ENCODE results near the gene SRSF4. TPM values are rescaled to one million over a fixed set of nuclear protein-coding genes. Genes with fewer than 3 reads are reported as not detected.
"Not testable (repeated sequence)": the region's sequence is repeated elsewhere in the genome, so short reads cannot be mapped to it uniquely, and the experiment has no call there.

The SRSF4 gene
- total and polyA plus RNA-seq, 9 of the 15 experiments (the other 6 are each of a cell fraction or from before 2014, with no cell fraction given), result 15.9 to 132 (median 82.0) TPM

DNA sequence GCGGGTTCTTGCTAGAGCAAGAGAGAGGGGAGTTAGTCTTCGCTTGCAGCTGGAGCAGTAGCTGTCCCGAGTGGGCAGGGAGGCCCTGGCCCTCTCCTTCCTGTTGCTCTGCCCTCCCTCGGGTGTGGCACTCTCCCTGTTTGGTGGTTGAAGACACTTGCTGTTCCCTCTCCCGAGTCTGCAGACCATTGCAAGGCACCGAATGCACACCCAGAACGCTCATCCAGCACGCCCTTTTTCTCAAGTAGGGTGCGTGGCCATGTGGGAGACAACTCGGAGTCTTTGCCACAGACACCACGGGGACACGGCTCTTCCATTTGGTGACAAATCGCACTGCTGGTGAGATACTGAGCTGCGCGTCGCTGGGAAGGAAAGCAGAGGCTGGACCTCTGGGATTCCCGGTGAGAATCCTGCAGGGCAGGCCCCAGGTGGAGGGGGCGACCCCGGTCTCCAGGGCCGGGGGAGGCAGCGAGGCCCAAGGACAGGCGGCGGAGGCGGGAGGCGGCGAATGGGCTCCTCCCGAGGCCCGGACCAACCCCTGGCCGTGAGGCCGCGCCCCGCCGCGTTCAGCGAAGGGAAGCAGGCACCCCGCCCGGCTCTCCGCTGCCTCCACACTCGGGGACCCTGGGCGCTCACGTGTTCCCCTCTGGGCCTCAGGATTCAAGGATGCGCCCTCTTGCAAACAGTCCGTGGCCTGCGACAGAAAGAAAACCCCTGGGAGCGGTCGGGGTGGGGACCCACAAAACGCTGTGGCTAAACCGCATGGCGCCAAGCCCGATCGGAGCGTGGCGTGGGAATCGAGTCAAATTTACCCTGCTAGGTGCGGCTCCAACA lies 47.6 kb downstream of the SRSF4 start:
- peak overlapping the region in 1 of 2 experiments; percentile 69; a peak in 1 of 4 replicates for H3K9ac ChIP-seq (ENCODE audit: insufficient read depth in 1 of 2, low read depth in 2 of 2, low read length in 2 of 2)
- no peaks in the 10 kb centered on the region for H3K9me1 ChIP-seq (ENCODE audit: control insufficient read depth, insufficient read depth, low read length)
- no peaks in the 10 kb centered on the region for H3K36me3 ChIP-seq (ENCODE audit: control insufficient read depth, insufficient read depth, low read length)
- in situ Hi-C loops (cut with MboI) (no loop called here), intact Hi-C loops (cut with micrococcal nuclease) (no loop called here)
- no peaks in the 10 kb centered on the region for H3K9me3 ChIP-seq (replicated peaks; ENCODE audit: control insufficient read depth, insufficient read depth, low read depth, low read length)
- no peak for FAIRE-seq
- CTCF ChIA-PET (ENCODE audit: low intra/inter-chr PET ratio), result no interaction called here
- peak overlapping the region; percentile 60 for H2AFZ ChIP-seq (ENCODE audit: low read depth, low read length)
- peak in 2 of 4 experiments; percentile 53 to 54 for DNase-seq (ENCODE audit: extremely low read depth in 1 of 4, low spot score in 3 of 4)
- POLR2A ChIA-PET, result interaction anchor here (0.6 to 1.2 kb wide), 6 partner anchors 8 to 17 kb away, joined by 3 to 5 read pairs (median 4); no protein-coding TSS in a partner anchor
- TF ChIP-seq, protein P1, sequence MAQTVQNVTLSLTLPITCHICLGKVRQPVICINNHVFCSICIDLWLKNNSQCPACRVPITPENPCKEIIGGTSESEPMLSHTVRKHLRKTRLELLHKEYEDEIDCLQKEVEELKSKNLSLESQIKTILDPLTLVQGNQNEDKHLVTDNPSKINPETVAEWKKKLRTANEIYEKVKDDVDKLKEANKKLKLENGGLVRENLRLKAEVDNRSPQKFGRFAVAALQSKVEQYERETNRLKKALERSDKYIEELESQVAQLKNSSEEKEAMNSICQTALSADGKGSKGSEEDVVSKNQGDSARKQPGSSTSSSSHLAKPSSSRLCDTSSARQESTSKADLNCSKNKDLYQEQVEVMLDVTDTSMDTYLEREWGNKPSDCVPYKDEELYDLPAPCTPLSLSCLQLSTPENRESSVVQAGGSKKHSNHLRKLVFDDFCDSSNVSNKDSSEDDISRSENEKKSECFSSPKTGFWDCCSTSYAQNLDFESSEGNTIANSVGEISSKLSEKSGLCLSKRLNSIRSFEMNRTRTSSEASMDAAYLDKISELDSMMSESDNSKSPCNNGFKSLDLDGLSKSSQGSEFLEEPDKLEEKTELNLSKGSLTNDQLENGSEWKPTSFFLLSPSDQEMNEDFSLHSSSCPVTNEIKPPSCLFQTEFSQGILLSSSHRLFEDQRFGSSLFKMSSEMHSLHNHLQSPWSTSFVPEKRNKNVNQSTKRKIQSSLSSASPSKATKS (CRISPR knock-in tag; IDR thresholded peaks at IDR 0.05), result no peak
- TF ChIP-seq, protein P2, sequence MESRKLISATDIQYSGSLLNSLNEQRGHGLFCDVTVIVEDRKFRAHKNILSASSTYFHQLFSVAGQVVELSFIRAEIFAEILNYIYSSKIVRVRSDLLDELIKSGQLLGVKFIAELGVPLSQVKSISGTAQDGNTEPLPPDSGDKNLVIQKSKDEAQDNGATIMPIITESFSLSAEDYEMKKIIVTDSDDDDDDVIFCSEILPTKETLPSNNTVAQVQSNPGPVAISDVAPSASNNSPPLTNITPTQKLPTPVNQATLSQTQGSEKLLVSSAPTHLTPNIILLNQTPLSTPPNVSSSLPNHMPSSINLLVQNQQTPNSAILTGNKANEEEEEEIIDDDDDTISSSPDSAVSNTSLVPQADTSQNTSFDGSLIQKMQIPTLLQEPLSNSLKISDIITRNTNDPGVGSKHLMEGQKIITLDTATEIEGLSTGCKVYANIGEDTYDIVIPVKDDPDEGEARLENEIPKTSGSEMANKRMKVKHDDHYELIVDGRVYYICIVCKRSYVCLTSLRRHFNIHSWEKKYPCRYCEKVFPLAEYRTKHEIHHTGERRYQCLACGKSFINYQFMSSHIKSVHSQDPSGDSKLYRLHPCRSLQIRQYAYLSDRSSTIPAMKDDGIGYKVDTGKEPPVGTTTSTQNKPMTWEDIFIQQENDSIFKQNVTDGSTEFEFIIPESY (CRISPR knock-in tag; IDR thresholded peaks at IDR 0.05), result peak; percentile 67
- no peaks in the 10 kb centered on the region for H3K27me3 ChIP-seq (ENCODE audit: control insufficient read depth in 2 of 2, insufficient read depth in 2 of 2, low read length in 2 of 2)
- H3K4me3 ChIP-seq, result no peak overlapping the region
- WGBS (ENCODE audit: insufficient coverage, low coverage, missing lambda C conversion rate), result 61% methylated on average over 54 of the region's 55 CpGs
- ATAC-seq, result no peak
- H3K4me2 ChIP-seq (ENCODE audit: insufficient read depth, low read length), result no peak overlapping the region
- no peak overlapping the region for H3K27ac ChIP-seq (ENCODE audit: extremely low read depth, low read depth, low read length)
- peaks cover 5 to 19% of the 10 kb centered on the region in 2 experiments for H3K4me1 ChIP-seq (replicated peaks in 1 of 2; ENCODE audit: control insufficient read depth in 2 of 2, insufficient read depth in 2 of 2, low read length in 2 of 2)
- no peaks in the 10 kb centered on the region for H4K20me1 ChIP-seq (replicated peaks; ENCODE audit: control insufficient read depth, insufficient read depth, low read length)
- H3K79me2 ChIP-seq (ENCODE audit: control insufficient read depth, insufficient read depth, low read length), result no peaks in the 10 kb centered on the region
- BruUV-seq (replicated peaks), result no TSS peak

DNA sequence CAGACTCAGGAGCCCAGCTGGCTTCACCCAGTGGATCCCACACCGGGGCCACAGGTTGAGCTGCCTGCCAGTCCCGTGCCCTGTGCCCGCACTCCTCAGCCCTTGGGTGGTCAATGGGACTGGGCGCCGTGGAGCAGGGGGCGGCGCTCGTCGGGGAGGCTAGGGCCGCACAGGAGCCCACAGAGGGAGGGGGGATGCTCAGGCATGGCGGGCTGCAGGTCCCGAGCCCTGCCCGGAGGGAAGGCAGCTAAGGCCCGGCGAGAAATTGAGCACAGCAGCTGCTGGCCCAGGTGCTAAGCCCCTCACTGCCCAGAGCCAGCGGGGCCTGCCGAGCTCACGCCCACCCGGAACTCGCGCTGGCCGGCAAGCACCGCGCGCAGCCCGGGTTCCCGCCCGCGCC lies 50.6 kb downstream of the SRSF4 start:
- intact Hi-C loops (cut with micrococcal nuclease); H3K27me3 ChIP-seq (ENCODE audit: control insufficient read depth in 2 of 2, insufficient read depth in 2 of 2, low read length in 2 of 2); DNase-seq (ENCODE audit: extremely low read depth in 1 of 4, low spot score in 3 of 4); H3K9ac ChIP-seq (ENCODE audit: insufficient read depth in 1 of 2, low read depth in 2 of 2, low read length in 2 of 2); H4K20me1 ChIP-seq (replicated peaks; ENCODE audit: control insufficient read depth, insufficient read depth, low read length); H3K4me1 ChIP-seq (replicated peaks in 1 of 2; ENCODE audit: control insufficient read depth in 2 of 2, insufficient read depth in 2 of 2, low read length in 2 of 2); H3K27ac ChIP-seq (ENCODE audit: extremely low read depth, low read depth, low read length); H3K79me2 ChIP-seq (ENCODE audit: control insufficient read depth, insufficient read depth, low read length); H3K4me2 ChIP-seq (ENCODE audit: insufficient read depth, low read length); H3K9me3 ChIP-seq (replicated peaks; ENCODE audit: control insufficient read depth, insufficient read depth, low read depth, low read length); BruUV-seq (replicated peaks); H3K4me3 ChIP-seq; FAIRE-seq; ATAC-seq; CTCF ChIA-PET (ENCODE audit: low intra/inter-chr PET ratio); H3K9me1 ChIP-seq (ENCODE audit: control insufficient read depth, insufficient read depth, low read length); in situ Hi-C loops (cut with MboI); H3K36me3 ChIP-seq (ENCODE audit: control insufficient read depth, insufficient read depth, low read length); H2AFZ ChIP-seq (ENCODE audit: low read depth, low read length): not testable (repeated sequence)
- WGBS (ENCODE audit: insufficient coverage, low coverage, missing lambda C conversion rate), result 86% methylated on average over 22 of the region's 29 CpGs
- POLR2A ChIA-PET, result interaction anchor here (0.6 to 3.1 kb wide), 6 partner anchors 9 to 203 kb away, joined by 3 to 12 read pairs (median 4); no protein-coding TSS in a partner anchor

Data from K562 (cell line).